Activated CD4-positive, alpha-beta T cell treated with anti-CD3 and anti-CD28 coated beads, Interleukin-2, amount 10 ng/mL, durations not matched to agents 24 days and 14 days (primary cell): ENCODE data around the gene ATRAID. TPM values are rescaled to one million over a fixed set of nuclear protein-coding genes. Genes with fewer than 3 reads are reported as not detected.

Source experiments
- DNase-seq: peaks from one replicate; pipeline ENCODE4 v3.0.0; 2022
- H3K27ac Mint-ChIP-seq: one replicate; pipeline ENCODE4 v1.8.0; 2022; ENCODE audit warnings: mild to moderate bottlenecking, mixed read lengths
- H3K27me3 Mint-ChIP-seq: one replicate; pipeline ENCODE4 v1.8.0; 2022; ENCODE audit warnings: mixed read lengths
- H3K36me3 Mint-ChIP-seq: one replicate; pipeline ENCODE4 v1.8.0; 2022; ENCODE audit warnings: low read depth, mild to moderate bottlenecking, mixed read lengths
- H3K4me1 Mint-ChIP-seq: one replicate; pipeline ENCODE4 v1.8.0; 2021; ENCODE audit warnings: mixed read lengths
- H3K4me3 Mint-ChIP-seq: one replicate; pipeline ENCODE4 v1.8.0; 2022; ENCODE audit warnings: mild to moderate bottlenecking, moderate library complexity, mixed read lengths
- H3K9me3 Mint-ChIP-seq: one replicate; pipeline ENCODE4 v1.8.0; 2021; ENCODE audit warnings: mixed read lengths
- intact Hi-C: fragments of 100-400 bp; cut with micrococcal nuclease; formaldehyde crosslinking; loops from one replicate; pipeline ENCODE4 v1.15.1; 2023
- total RNA-seq: library from RNA; stranded (reverse); gene quantifications from 2 replicates; pipeline ENCODE4 v1.2.3, GENCODE V29; 2022

The ATRAID gene
- total RNA-seq, 1 donor from 2014 or later = 120 TPM

DNA sequence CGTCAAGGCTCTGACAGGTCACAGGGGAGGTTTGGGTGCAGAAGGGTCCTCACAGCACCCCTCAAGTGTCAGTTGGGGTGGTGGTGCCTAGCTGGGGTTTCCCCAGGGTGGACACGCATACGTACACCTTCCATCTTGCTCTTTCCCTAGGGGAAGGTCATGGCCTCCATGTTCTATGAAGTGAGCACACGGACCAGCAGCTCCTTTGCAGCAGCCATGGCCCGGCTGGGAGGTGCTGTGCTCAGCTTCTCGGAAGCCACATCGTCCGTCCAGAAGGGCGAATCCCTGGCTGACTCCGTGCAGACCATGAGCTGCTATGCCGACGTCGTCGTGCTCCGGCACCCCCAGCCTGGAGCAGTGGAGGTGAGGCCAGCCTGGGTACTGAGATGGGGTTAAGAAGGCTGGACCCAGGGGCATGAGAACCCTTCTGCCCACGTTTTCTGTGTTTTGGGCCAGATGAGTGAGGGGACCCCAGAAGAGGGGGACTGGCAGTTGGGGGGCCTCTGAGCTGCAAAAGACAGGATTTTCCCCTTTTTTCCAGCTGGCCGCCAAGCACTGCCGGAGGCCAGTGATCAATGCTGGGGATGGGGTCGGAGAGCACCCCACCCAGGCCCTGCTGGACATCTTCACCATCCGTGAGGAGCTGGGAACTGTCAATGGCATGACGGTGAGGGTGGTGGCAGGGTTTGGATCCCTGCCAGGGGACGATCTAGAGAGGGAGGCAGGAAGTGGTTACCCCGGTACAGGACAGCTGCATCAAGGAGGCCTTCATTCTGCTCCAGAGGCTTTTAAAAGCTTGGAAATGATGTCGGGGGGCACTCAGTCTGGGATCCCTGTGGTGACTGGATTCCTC lies 30.1 kb downstream of the ATRAID start:
- H3K27ac Mint-ChIP-seq = no peak overlapping the region
- no peak for DNase-seq
- no peaks in the 10 kb centered on the region for H3K9me3 Mint-ChIP-seq
- peaks cover 5% of the 10 kb centered on the region for H3K4me1 Mint-ChIP-seq
- peaks cover 63% of the 10 kb centered on the region for H3K36me3 Mint-ChIP-seq
- H3K4me3 Mint-ChIP-seq = no peak overlapping the region
- intact Hi-C loops = no loop called here
- no peaks in the 10 kb centered on the region for H3K27me3 Mint-ChIP-seq

- Mint-ChIP-seq H3K36me3 (peaks cover 59% of the 10 kb centered on the region), H3K27me3 (no peaks in the 10 kb centered on the region), H3K4me1 (peaks cover 5% of the 10 kb centered on the region), H3K4me3 (no peak overlapping the region), H3K9me3 (no peaks in the 10 kb centered on the region), H3K27ac (no peak overlapping the region)
- DNase-seq = no peak
- intact Hi-C loops = no loop called here
Measured at GRCh38 chr2:27242614-27242951, 30.7 kb downstream of the ATRAID start.

- Mint-ChIP-seq H3K4me1 (peaks cover 5% of the 10 kb centered on the region), H3K9me3 (no peaks in the 10 kb centered on the region), H3K36me3 (peaks cover 50% of the 10 kb centered on the region), H3K4me3 (no peak overlapping the region), H3K27me3 (peaks cover 2% of the 10 kb centered on the region), H3K27ac (no peak overlapping the region)
- DNase-seq = no peak
- intact Hi-C loops = no loop called here
Measured at GRCh38 chr2:27243391-27244130, 31.7 kb downstream of the ATRAID start.

- DNase-seq = no peak
- H3K9me3 Mint-ChIP-seq = no peaks in the 10 kb centered on the region
- intact Hi-C loops = no loop called here
- peaks cover 2% of the 10 kb centered on the region for H3K27me3 Mint-ChIP-seq
- no peak overlapping the region for H3K4me3 Mint-ChIP-seq
- peaks cover 5% of the 10 kb centered on the region for H3K4me1 Mint-ChIP-seq
- no peak overlapping the region for H3K27ac Mint-ChIP-seq
- H3K36me3 Mint-ChIP-seq = peaks cover 39% of the 10 kb centered on the region
Measured at GRCh38 chr2:27245116-27245515, 33.3 kb downstream of the ATRAID start.

DNA sequence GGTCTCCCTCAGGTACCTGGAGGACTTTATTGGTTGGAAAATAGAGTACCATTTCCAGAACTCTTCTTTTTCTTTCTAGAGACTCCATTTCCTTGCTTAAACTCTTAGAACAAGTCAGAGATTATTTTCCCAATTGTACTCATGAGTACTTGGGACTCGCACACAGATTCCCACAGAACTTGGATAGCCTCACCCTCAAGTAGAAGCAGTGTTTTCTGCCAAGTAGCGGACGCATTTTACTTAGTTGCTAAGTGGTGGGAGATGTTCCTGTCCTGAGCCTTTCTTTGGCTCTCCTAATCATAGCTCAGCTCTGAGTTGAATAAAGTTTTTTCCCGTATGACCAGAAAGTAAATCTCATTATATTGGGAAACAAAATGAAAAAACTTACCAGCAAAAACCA lies 33.8 kb downstream of the ATRAID start:
- Mint-ChIP-seq H3K36me3 (peaks cover 34% of the 10 kb centered on the region), H3K4me1 (peaks cover 5% of the 10 kb centered on the region), H3K4me3 (no peak overlapping the region), H3K9me3 (no peaks in the 10 kb centered on the region), H3K27ac (no peak overlapping the region), H3K27me3 (peaks cover 2% of the 10 kb centered on the region)
- intact Hi-C loops = no loop called here
- no peak for DNase-seq

GRCh38 chr2:27247893-27248292 lies 36.1 kb downstream of the ATRAID start:
- Mint-ChIP-seq H3K27ac (no peak overlapping the region), H3K27me3 (peaks cover 2% of the 10 kb centered on the region), H3K4me3 (no peak overlapping the region), H3K4me1 (no peaks in the 10 kb centered on the region), H3K9me3 (no peaks in the 10 kb centered on the region), H3K36me3 (peaks cover 16% of the 10 kb centered on the region)
- intact Hi-C loops = no loop called here
- no peak for DNase-seq

DNA sequence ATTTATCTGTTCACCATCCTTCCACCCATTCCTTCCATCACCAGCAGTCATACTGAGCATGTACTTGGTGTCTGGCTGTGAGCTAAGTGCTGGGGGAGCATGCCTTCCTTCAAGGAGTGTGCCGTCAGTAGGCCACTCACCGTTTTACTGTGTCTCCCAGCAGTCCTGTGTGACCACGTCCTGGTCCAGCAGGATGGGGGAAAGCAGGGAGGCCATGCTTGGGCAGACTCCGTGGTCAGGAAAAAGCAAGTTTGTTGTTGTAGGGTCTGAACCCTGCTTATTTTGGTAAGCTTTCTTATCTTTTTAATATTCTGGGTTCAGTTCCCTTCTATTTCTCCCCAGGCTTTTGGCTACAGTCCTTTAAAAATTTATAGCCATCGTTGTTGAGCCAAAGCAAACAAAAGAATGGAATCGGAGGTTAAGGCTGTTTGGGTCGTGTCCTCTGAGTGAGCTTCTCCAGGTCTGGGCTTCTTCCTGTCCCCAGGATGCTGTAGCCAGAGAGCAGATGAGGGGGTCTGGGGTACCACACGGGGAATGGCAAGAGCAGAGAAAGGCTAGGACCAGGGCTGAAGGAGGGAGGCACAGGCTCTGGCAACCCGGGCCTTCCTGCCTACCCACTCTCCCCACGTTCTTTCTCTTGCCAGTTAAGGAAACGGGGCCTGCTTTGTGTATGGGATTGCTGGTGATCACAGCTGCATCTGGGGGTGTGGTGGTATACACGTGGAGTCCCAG lies 37.5 kb downstream of the ATRAID start:
- intact Hi-C loops = no loop called here
- Mint-ChIP-seq H3K9me3 (no peaks in the 10 kb centered on the region), H3K27me3 (peaks cover 4% of the 10 kb centered on the region), H3K4me3 (no peak overlapping the region), H3K4me1 (no peaks in the 10 kb centered on the region), H3K36me3 (peaks cover 3% of the 10 kb centered on the region), H3K27ac (no peak overlapping the region)
- no peak for DNase-seq

GRCh38 chr2:27249891-27250651 lies 38.2 kb downstream of the ATRAID start:
- no peaks in the 10 kb centered on the region for H3K4me1 Mint-ChIP-seq
- peak; percentile 89 for DNase-seq
- no peaks in the 10 kb centered on the region for H3K9me3 Mint-ChIP-seq
- H3K36me3 Mint-ChIP-seq = peaks cover 2% of the 10 kb centered on the region
- H3K27ac Mint-ChIP-seq = no peak overlapping the region
- intact Hi-C loops = loop anchor here (1.0 kb wide), 2 partner anchors 30 to 53 kb away; no protein-coding TSS in a partner anchor
- H3K27me3 Mint-ChIP-seq = peaks cover 11% of the 10 kb centered on the region
- no peak overlapping the region for H3K4me3 Mint-ChIP-seq

- Mint-ChIP-seq H3K4me1 (no peaks in the 10 kb centered on the region), H3K9me3 (no peaks in the 10 kb centered on the region), H3K36me3 (no peaks in the 10 kb centered on the region), H3K4me3 (no peak overlapping the region), H3K27ac (no peak overlapping the region), H3K27me3 (peaks cover 17% of the 10 kb centered on the region)
- intact Hi-C loops = loop anchor here (1.0 kb wide), 2 partner anchors 29 to 52 kb away; no protein-coding TSS in a partner anchor
- DNase-seq = no peak
Measured at GRCh38 chr2:27250652-27251379, 39.0 kb downstream of the ATRAID start.

DNA sequence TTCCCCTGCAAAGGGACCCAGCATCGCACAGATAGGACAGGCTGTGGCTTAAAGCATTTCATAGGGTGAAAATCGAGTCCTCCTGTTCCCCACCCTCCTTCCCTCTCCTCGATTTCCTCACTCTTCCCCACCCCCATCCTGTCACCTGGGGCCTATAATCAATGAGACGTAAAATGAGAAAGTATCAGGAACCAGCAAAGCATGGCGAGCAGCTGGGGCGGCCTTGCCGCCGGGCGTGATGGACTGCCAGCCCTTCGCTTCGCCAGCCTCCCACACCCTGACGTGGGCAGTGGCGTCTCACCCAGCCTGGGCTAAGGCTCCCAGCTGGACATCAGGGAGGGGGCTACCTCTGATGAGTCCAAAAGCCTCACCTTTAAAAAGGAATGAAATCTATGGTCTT lies 39.9 kb downstream of the ATRAID start:
- Mint-ChIP-seq H3K36me3 (no peaks in the 10 kb centered on the region), H3K4me1 (no peaks in the 10 kb centered on the region), H3K9me3 (no peaks in the 10 kb centered on the region), H3K27ac (no peak overlapping the region), H3K4me3 (no peak overlapping the region), H3K27me3 (peaks cover 25% of the 10 kb centered on the region)
- intact Hi-C loops = no loop called here
- DNase-seq = no peak

DNA sequence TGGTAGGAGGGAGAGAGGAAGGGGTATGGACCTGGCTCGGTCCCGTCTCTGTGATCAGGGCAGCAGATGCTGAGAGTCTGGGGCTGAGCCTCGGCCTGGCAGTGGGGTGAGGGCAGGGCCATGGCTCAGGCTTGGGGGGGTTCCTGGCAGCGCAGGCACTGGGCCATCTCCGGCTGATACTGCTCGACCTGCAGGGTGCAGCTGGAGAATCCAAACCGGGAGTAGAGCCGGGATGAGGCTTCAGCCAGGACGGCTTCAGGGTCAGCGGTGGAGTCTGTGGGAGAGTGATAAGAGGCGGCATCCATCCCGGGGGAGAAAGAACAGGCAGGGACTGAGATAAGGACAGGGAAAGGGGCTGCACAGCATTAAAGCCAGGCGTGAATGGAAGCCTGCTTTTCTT lies 43.3 kb downstream of the ATRAID start:
- intact Hi-C loops = no loop called here
- no peak for DNase-seq
- Mint-ChIP-seq H3K4me3 (no peak overlapping the region), H3K4me1 (no peaks in the 10 kb centered on the region), H3K27me3 (peaks cover 46% of the 10 kb centered on the region), H3K9me3 (no peaks in the 10 kb centered on the region), H3K36me3 (no peaks in the 10 kb centered on the region), H3K27ac (no peak overlapping the region)

- Mint-ChIP-seq H3K36me3 (no peaks in the 10 kb centered on the region), H3K4me3 (no peak overlapping the region), H3K27ac (no peak overlapping the region), H3K27me3 (peaks cover 51% of the 10 kb centered on the region), H3K9me3 (no peaks in the 10 kb centered on the region), H3K4me1 (no peaks in the 10 kb centered on the region)
- intact Hi-C loops = no loop called here
- no peak for DNase-seq
Measured at GRCh38 chr2:27255660-27256059, 43.8 kb downstream of the ATRAID start.
